Measurements from ENCODE around the gene HACD2.

The HACD2 gene

DNA sequence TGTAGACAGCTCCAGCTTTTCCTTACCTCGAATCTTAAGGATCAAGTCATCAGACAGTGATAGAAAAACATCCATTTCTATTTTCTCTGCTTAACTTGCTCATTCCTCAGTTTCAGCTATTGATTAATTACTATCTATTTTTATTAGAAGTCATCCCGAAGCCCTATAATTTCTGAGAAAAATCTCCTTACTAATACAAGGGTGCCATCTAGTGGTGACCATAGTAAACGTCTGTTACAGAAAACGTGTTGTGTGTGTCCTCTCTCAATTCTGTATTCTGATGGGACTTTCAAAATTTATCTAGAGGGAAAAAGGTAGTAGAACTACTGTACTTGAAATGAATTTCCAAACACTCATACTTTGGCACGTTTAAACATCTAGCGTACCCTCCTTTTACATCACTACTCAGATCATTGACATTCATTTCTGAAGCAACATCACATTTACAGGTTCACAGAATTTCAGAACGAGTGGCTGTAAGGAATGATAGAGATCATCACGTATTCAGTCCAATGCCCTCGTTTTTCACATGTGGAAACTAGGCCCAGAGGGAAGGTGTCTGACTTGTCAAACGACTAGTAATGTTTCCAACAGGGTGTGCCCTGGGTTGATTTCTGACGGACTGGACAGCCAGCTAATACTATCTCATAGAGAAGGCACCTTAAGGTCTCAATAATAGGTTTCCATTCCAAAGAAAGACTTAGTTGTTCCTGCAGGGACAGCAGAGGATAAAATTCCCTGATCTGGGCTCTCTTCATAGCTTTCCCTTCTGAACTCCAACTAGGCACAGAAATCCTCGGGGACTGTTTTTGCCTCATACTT, 25.6 kb downstream of the HACD2 start:
- no peak overlapping the region for H3K4me3 ChIP-seq (ENCODE audit: low read depth, low read length)
- TF ChIP-seq, protein P1, sequence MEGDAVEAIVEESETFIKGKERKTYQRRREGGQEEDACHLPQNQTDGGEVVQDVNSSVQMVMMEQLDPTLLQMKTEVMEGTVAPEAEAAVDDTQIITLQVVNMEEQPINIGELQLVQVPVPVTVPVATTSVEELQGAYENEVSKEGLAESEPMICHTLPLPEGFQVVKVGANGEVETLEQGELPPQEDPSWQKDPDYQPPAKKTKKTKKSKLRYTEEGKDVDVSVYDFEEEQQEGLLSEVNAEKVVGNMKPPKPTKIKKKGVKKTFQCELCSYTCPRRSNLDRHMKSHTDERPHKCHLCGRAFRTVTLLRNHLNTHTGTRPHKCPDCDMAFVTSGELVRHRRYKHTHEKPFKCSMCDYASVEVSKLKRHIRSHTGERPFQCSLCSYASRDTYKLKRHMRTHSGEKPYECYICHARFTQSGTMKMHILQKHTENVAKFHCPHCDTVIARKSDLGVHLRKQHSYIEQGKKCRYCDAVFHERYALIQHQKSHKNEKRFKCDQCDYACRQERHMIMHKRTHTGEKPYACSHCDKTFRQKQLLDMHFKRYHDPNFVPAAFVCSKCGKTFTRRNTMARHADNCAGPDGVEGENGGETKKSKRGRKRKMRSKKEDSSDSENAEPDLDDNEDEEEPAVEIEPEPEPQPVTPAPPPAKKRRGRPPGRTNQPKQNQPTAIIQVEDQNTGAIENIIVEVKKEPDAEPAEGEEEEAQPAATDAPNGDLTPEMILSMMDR (conservative IDR thresholded peaks at IDR 0.05; ENCODE audit: low read depth, low read length), result peak; percentile 65
- peak; percentile 79 for DNase-seq (ENCODE audit: low read depth)

GRCh38 chr3:123553536-123553935, 31.3 kb downstream of the HACD2 start:
- TF ChIP-seq, protein P1 (conservative IDR thresholded peaks at IDR 0.05; ENCODE audit: low read depth, low read length), result no peak
- H3K4me3 ChIP-seq (ENCODE audit: low read depth, low read length), result no peak overlapping the region
- DNase-seq (ENCODE audit: low read depth), result no peak

DNA sequence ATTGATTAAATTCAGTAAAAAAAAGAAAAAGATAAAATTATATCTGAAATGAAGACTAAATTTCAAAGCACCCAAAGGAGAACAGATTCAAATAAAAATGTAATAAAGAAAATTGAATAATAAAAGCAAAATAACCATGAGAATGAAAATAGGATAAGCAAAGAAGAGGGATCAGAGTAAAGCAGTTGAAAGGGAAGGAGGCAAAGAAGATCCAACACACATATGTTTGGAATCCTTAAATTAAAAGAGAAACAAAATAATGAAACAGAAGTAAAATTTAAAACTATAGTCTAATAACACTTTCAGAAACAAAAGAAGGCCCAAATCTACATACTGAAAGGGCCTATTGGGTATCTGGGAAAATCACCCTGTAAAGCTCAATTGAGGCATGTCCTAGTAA, 32.1 kb downstream of the HACD2 start:
- DNase-seq (ENCODE audit: low read depth), result no peak
- TF ChIP-seq, protein P1 (conservative IDR thresholded peaks at IDR 0.05; ENCODE audit: low read depth, low read length), result no peak
- no peak overlapping the region for H3K4me3 ChIP-seq (ENCODE audit: low read depth, low read length)

GRCh38 chr3:123552095-123552714, 32.6 kb downstream of the HACD2 start:
- no peak overlapping the region for H3K4me3 ChIP-seq (ENCODE audit: low read depth, low read length)
- TF ChIP-seq, protein P1 (conservative IDR thresholded peaks at IDR 0.05; ENCODE audit: low read depth, low read length), result peak; percentile 64
- peak; percentile 44 for DNase-seq (ENCODE audit: low read depth)

DNA sequence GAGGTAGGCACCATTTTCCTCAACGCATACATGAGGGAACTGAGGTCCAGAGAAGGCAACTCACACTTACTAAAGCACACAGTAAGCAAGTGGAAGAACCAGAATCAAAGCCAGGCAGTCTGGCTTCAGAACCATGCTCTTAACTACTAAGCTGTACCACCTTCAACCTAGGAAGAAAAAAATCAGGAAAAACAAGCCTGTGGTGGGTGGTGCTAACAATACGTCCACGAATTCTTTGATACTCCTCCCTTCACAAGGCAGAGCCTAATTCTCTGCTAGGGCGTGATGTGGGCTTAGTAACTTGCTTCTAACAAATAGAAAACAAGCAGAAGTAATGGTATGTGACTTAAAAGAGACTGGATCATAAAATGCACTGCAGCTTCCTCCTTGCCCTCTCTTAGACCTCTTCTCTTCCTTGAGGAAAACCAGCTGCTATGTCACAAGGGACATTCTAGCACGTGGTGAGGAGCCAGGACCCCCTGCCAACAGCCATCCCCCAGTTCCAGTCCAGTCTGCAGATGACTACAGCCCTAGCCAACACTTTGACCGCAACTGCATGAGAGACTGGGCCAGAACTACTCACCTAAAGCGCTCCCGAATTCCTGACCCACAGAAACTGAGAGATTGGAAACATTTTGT, 36.9 kb downstream of the HACD2 start:
- H3K4me3 ChIP-seq (ENCODE audit: low read depth, low read length), result no peak overlapping the region
- TF ChIP-seq, protein P1 (conservative IDR thresholded peaks at IDR 0.05; ENCODE audit: low read depth, low read length), result no peak
- DNase-seq (ENCODE audit: low read depth), result peak; percentile 57

DNA sequence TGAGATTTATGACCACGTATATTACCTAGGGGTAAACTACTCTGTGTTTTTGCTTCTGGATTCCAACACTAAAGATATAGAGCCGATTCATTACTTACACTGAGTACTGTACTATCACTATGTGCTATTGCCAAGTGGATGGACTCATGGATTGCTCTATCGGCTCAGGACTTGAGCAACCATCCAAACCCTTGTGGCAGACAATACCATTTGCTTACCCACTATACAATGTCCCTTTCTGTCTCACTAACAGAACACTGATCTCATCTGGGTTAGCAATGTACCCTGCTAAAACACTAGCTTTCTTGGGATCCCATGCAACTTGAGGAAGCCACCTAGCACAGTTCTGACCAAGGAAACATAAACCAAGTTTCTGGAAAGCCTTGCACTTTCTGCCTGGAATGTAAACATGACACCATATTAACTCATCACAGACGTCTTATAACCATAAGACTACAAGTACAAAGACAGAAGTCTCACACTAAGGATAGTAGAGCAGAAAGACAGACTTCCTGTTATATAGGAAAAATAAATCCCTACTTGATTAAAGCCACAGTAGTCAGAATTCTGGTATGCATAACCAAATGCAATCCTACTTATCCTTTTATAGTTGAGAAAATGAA, 38.6 kb downstream of the HACD2 start:
- TF ChIP-seq, protein P1 (conservative IDR thresholded peaks at IDR 0.05; ENCODE audit: low read depth, low read length), result no peak
- H3K4me3 ChIP-seq (ENCODE audit: low read depth, low read length), result no peak overlapping the region
- DNase-seq (ENCODE audit: low read depth), result peak; percentile 75

All from choroid plexus epithelial cell (primary cell).